Chondrocyte (in vitro differentiated cells): Measurements from ENCODE around the gene DENND5B. TPM values are rescaled to one million over a fixed set of nuclear protein-coding genes. Genes with fewer than 3 reads are reported as not detected.
A peak's percentile ranks its signal among the peaks of the same experiment; 100 is the strongest.
"Not testable (repeated sequence)": the region's sequence is repeated elsewhere in the genome, so short reads cannot be mapped to it uniquely, and the experiment has no call there.

Experiments used
- DNase-seq: peaks from one replicate; pipeline ENCODE4 v3.0.0; 2021; ENCODE audit warnings: mixed read lengths, low spot score
- H3K27ac Mint-ChIP-seq: one replicate; pipeline ENCODE4 v1.8.0; 2021; ENCODE audit warnings: mild to moderate bottlenecking, moderate library complexity, mixed read lengths; ENCODE audit not compliant: unreplicated experiment
- H3K27me3 Mint-ChIP-seq: 2 replicates; pipeline ENCODE4 v1.8.0; 2021; ENCODE audit warnings: low read depth, mixed read lengths
- H3K36me3 Mint-ChIP-seq: 2 replicates; pipeline ENCODE4 v1.8.0; 2021; ENCODE audit warnings: low read depth, mixed read lengths
- H3K4me1 Mint-ChIP-seq: 2 replicates; pipeline ENCODE4 v1.8.0; 2021; ENCODE audit warnings: low read depth, mild to moderate bottlenecking, mixed read lengths
- H3K4me3 Mint-ChIP-seq: one replicate; pipeline ENCODE4 v1.8.0; 2021; ENCODE audit warnings: mild to moderate bottlenecking, moderate library complexity, mixed read lengths; ENCODE audit not compliant: unreplicated experiment
- H3K9me3 Mint-ChIP-seq: 2 replicates; pipeline ENCODE4 v1.8.0; 2021; ENCODE audit warnings: low read depth, mixed read lengths
- CTCF ChIP-seq: fragments of 200-600 bp; sonication (generic); IDR thresholded peaks from 2 replicates; pipeline ENCODE4 v1.5.0; 2021; ENCODE audit warnings: antibody characterized with exemption, mild to moderate bottlenecking, moderate library complexity
- total RNA-seq: library from RNA; stranded (reverse); gene quantifications from 3 replicates; pipeline ENCODE4 v1.2.1, GENCODE V29; 2021

The DENND5B gene
- total RNA-seq, 1 donor from 2014 or later: 14.1 TPM

- Mint-ChIP-seq H3K9me3 (peaks cover 10% of the 10 kb centered on the region), H3K27ac (peak overlapping the region; percentile 47), H3K4me1 (peaks cover 40% of the 10 kb centered on the region), H3K27me3 (no peaks in the 10 kb centered on the region), H3K36me3 (peaks cover 2% of the 10 kb centered on the region), H3K4me3 (no peak overlapping the region)
- TF ChIP-seq CTCF: no peak
- no peak for DNase-seq
Measured at GRCh38 chr12:31508436-31509150, 82.3 kb downstream of the DENND5B start.

GRCh38 chr12:31507966-31508365, 83.0 kb downstream of the DENND5B start:
- H3K4me1 Mint-ChIP-seq: peaks cover 40% of the 10 kb centered on the region
- TF ChIP-seq CTCF: no peak
- peaks cover 10% of the 10 kb centered on the region for H3K9me3 Mint-ChIP-seq
- no peak for DNase-seq
- no peak overlapping the region for H3K4me3 Mint-ChIP-seq
- no peak overlapping the region for H3K27ac Mint-ChIP-seq
- no peaks in the 10 kb centered on the region for H3K27me3 Mint-ChIP-seq
- H3K36me3 Mint-ChIP-seq: peaks cover 2% of the 10 kb centered on the region

- no peak for DNase-seq
- peaks cover 10% of the 10 kb centered on the region for H3K9me3 Mint-ChIP-seq
- H3K4me1 Mint-ChIP-seq: peaks cover 40% of the 10 kb centered on the region
- peaks cover 2% of the 10 kb centered on the region for H3K36me3 Mint-ChIP-seq
- H3K27ac Mint-ChIP-seq: peak overlapping the region; percentile 68
- H3K4me3 Mint-ChIP-seq: no peak overlapping the region
- TF ChIP-seq CTCF: no peak
- no peaks in the 10 kb centered on the region for H3K27me3 Mint-ChIP-seq
Measured at GRCh38 chr12:31506515-31507306, 84.2 kb downstream of the DENND5B start.

GRCh38 chr12:31504625-31505222, 86.2 kb downstream of the DENND5B start:
- no peak for TF ChIP-seq CTCF
- DNase-seq: no peak
- Mint-ChIP-seq H3K4me3 (no peak overlapping the region), H3K36me3 (peaks cover 2% of the 10 kb centered on the region), H3K27me3 (no peaks in the 10 kb centered on the region), H3K27ac (no peak overlapping the region), H3K9me3 (peaks cover 10% of the 10 kb centered on the region), H3K4me1 (peaks cover 30% of the 10 kb centered on the region)

GRCh38 chr12:31501014-31501413, 89.9 kb downstream of the DENND5B start:
- H3K27me3 Mint-ChIP-seq, H3K4me3 Mint-ChIP-seq, H3K27ac Mint-ChIP-seq, H3K36me3 Mint-ChIP-seq, DNase-seq: not testable (repeated sequence)
- peaks cover 10% of the 10 kb centered on the region for H3K9me3 Mint-ChIP-seq
- peaks cover 26% of the 10 kb centered on the region for H3K4me1 Mint-ChIP-seq
